Fibroblast of villous mesenchyme (primary cell): ENCODE data around the gene MAP4K4. TPM values are rescaled to one million over a fixed set of nuclear protein-coding genes. Genes with fewer than 3 reads are reported as not detected.

Experiments used
- DNase-seq: peaks from one replicate; pipeline ENCODE4 v3.0.0-alpha.2; 2010; ENCODE audit warnings: low read depth
- H3K4me3 ChIP-seq: 2 replicates; pipeline ENCODE4 v1.5.1; 2011; ENCODE audit warnings: low read depth, mild to moderate bottlenecking, low read length
- total RNA-seq: library from RNA; depleted of rRNA; stranded (reverse); fragments of >200 nt; gene quantifications from 2 replicates; pipeline ENCODE4 v1.2.3, GENCODE V29; 2012
- TF ChIP-seq, protein P1 (sequence below): IDR thresholded peaks from 2 replicates; pipeline ENCODE4 v1.5.1; 2012; ENCODE audit warnings: low read depth, mild to moderate bottlenecking, low read length; ENCODE audit not compliant: insufficient read depth

Gene MAP4K4
- total RNA-seq, 1 donor: 95.0 TPM

DNA sequence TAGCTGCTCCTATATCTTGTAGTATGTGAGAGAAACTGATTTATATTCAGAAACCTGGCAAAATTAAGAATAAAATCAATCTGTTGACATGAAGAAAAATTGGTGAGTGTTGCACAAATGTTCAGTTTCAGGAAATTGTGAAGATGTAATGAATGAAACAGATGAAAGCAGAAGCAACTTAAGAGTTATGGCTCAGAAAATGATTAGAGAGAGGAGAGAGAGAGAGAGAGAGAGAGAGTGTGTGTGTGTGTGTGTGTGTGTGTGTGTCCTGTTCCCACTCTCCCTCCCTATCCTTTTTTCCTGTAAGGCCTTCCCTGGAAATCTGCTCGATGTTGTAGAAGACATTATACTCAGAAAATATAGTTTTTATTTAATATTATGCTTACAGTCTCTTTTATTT, 31.4 kb downstream of the MAP4K4 start:
- no peak for DNase-seq
- TF ChIP-seq, protein P1, sequence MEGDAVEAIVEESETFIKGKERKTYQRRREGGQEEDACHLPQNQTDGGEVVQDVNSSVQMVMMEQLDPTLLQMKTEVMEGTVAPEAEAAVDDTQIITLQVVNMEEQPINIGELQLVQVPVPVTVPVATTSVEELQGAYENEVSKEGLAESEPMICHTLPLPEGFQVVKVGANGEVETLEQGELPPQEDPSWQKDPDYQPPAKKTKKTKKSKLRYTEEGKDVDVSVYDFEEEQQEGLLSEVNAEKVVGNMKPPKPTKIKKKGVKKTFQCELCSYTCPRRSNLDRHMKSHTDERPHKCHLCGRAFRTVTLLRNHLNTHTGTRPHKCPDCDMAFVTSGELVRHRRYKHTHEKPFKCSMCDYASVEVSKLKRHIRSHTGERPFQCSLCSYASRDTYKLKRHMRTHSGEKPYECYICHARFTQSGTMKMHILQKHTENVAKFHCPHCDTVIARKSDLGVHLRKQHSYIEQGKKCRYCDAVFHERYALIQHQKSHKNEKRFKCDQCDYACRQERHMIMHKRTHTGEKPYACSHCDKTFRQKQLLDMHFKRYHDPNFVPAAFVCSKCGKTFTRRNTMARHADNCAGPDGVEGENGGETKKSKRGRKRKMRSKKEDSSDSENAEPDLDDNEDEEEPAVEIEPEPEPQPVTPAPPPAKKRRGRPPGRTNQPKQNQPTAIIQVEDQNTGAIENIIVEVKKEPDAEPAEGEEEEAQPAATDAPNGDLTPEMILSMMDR: no peak
- no peak overlapping the region for H3K4me3 ChIP-seq

GRCh38 chr2:101729521-101730190, 32.1 kb downstream of the MAP4K4 start:
- no peak overlapping the region for H3K4me3 ChIP-seq
- TF ChIP-seq, protein P1: no peak
- DNase-seq: no peak

GRCh38 chr2:101731221-101732054, 33.9 kb downstream of the MAP4K4 start:
- DNase-seq: no peak
- H3K4me3 ChIP-seq: no peak overlapping the region
- TF ChIP-seq, protein P1: no peak

- no peak overlapping the region for H3K4me3 ChIP-seq
- DNase-seq: no peak
- TF ChIP-seq, protein P1: no peak
Measured at GRCh38 chr2:101732199-101732598, 34.7 kb downstream of the MAP4K4 start.

DNA sequence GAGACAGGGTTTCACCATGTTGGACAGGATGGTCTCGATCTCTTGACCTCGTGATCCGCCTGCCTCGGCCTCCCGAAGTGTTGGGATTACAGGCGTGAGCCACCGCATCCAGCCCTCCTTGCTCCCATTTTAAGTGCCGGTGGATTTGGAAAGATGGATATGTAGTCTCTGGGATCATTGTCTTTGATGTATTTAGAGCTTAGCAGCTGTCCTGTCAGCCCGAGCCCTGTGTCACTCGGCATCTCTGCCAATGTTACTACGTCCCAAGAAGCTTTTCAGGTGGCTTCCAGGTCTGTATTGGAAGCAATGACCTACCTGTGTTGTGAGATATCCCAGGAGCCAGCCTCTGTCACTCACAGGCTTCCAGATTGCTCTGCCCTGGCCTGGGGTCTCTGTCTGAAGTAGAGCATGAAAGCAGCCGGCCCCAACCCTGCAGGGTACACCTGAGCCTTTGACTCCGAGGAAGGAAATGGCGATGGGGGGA, 35.3 kb downstream of the MAP4K4 start:
- TF ChIP-seq, protein P1: no peak
- no peak for DNase-seq
- no peak overlapping the region for H3K4me3 ChIP-seq

GRCh38 chr2:101733257-101733993, 35.9 kb downstream of the MAP4K4 start:
- TF ChIP-seq, protein P1: no peak
- no peak for DNase-seq
- no peak overlapping the region for H3K4me3 ChIP-seq
